B cell (primary cell): ENCODE data around the gene SHISA3. TPM values are rescaled to one million over a fixed set of nuclear protein-coding genes. Genes with fewer than 3 reads are reported as not detected.

Experiments
- ATAC-seq: fragments of 200-7000 bp; cut with Tn5 transposase; one replicate; pipeline ENCODE4 v1.10.0; 2021; ENCODE audit warnings: low read depth, mild to moderate bottlenecking, moderate number of reproducible peaks, moderate library complexity
- CTCF ChIA-PET: fragments of 350-600 bp; sonication (Branson Sonifier 250); formaldehyde crosslinking; loops from one replicate; lab custom pipeline; 2021; ENCODE audit warnings: antibody characterized with exemption, inconsistent platforms; lab: Charles Lee
- POLR2A ChIA-PET: fragments of 350-600 bp; sonication (Branson Sonifier 250); formaldehyde crosslinking; loops from one replicate; lab custom pipeline; 2021; ENCODE audit warnings: antibody characterized with exemption; lab: Charles Lee
- DNase-seq: peaks from one replicate; pipeline ENCODE4 v3.0.0; 2013
- H2AFZ ChIP-seq: 2 replicates; pipeline ENCODE4 v1.6.1; 2012; ENCODE audit warnings: mild to moderate bottlenecking, low read depth, low read length; ENCODE audit not compliant: insufficient read depth, poor library complexity, severe bottlenecking
- H3K27ac ChIP-seq, 2 donors: 1 replicate in 1 of 2; 2 replicates in 1 of 2; pipeline ENCODE4 v1.5.1; 2012 to 2013; ENCODE audit warnings: low read length in 2 of 2, mild to moderate bottlenecking in 2 of 2, moderate library complexity in 1 of 2
- H3K27me3 ChIP-seq, 4 experiments: fragments of 200-600 bp in 1 of 4; sonication (generic) in 1 of 4; replicated peaks in 1 of 4; 1 replicate in 2 of 4; 2 replicates in 2 of 4; pipeline versions ENCODE4 v1.6.1 to v1.7.0; 2013 to 2016; ENCODE audit warnings: low read length in 3 of 4, mild to moderate bottlenecking in 2 of 4, mixed read lengths in 1 of 4, moderate library complexity in 1 of 4; ENCODE audit not compliant: insufficient read depth in 4 of 4, control insufficient read depth in 3 of 4; ENCODE audit errors: control extremely low read depth in 1 of 4
- H3K36me3 ChIP-seq, 2 experiments: replicated peaks in 1 of 2; 1 replicate in 1 of 2; 2 replicates in 1 of 2; pipeline versions ENCODE4 v1.6.1 to v1.7.1; 2013; ENCODE audit warnings: low read length in 1 of 2; ENCODE audit not compliant: insufficient read depth in 2 of 2, control insufficient read depth in 1 of 2; ENCODE audit errors: control extremely low read depth in 1 of 2, extremely low read depth in 1 of 2
- H3K4me1 ChIP-seq, 2 donors: fragments of 200-600 bp in 1 of 2; sonication (generic) in 1 of 2; 1 replicate in 1 of 2; 2 replicates in 1 of 2; pipeline versions ENCODE4 v1.5.1 to v1.6.1; 2013 to 2017; ENCODE audit warnings: low read length in 2 of 2; ENCODE audit not compliant: control insufficient read depth in 2 of 2, insufficient read depth in 2 of 2
- H3K4me2 ChIP-seq: replicated peaks from 2 replicates; pipeline ENCODE3; 2012; ENCODE audit warnings: mild to moderate bottlenecking, low read depth, low read length; ENCODE audit not compliant: poor library complexity, severe bottlenecking
- H3K4me3 ChIP-seq, 5 experiments: fragments of 200-600 bp in 1 of 5; sonication (generic) in 1 of 5; 1 replicate in 3 of 5; 2 replicates in 2 of 5; pipeline versions ENCODE4 v1.5.1 to v1.7.0; 2011 to 2016; ENCODE audit warnings: low read length in 4 of 5, mild to moderate bottlenecking in 4 of 5, low read depth in 2 of 5, control low read depth in 1 of 5, moderate library complexity in 1 of 5; ENCODE audit not compliant: insufficient read depth in 1 of 5; ENCODE audit errors: control extremely low read depth in 1 of 5, extremely low read depth in 1 of 5
- H3K79me2 ChIP-seq: fragments of 200-600 bp; sonication (generic); one replicate; pipeline ENCODE4 v1.6.0; 2016; ENCODE audit warnings: low read length; ENCODE audit not compliant: control insufficient read depth, insufficient read depth
- H3K9ac ChIP-seq: fragments of 200-600 bp; sonication (generic); 2 replicates; pipeline ENCODE4 v1.6.1; 2017; ENCODE audit warnings: mild to moderate bottlenecking, low read length, moderate library complexity
- H3K9me3 ChIP-seq, 3 donors: one replicate each; pipeline versions ENCODE4 v1.6.1 to v1.7.1; 2013; ENCODE audit warnings: low read length in 2 of 3; ENCODE audit not compliant: control insufficient read depth in 2 of 3, insufficient read depth in 1 of 3; ENCODE audit errors: control extremely low read depth in 1 of 3
- H4K20me1 ChIP-seq: 2 replicates; pipeline ENCODE4 v1.6.0; 2012; ENCODE audit warnings: mild to moderate bottlenecking, low read length; ENCODE audit not compliant: insufficient read depth, control insufficient read depth, poor library complexity, severe bottlenecking
- H3K27ac Mint-ChIP-seq: one replicate; pipeline ENCODE4 v1.8.0; 2021; ENCODE audit warnings: mixed read lengths
- H3K27me3 Mint-ChIP-seq: one replicate; pipeline ENCODE4 v1.8.0; 2021; ENCODE audit warnings: mixed read lengths
- H3K4me1 Mint-ChIP-seq: one replicate; pipeline ENCODE4 v1.8.0; 2021; ENCODE audit warnings: mixed read lengths
- H3K4me3 Mint-ChIP-seq: one replicate; pipeline ENCODE4 v1.8.0; 2021; ENCODE audit warnings: mixed read lengths
- H3K9me3 Mint-ChIP-seq: one replicate; pipeline ENCODE4 v1.8.0; 2022; ENCODE audit warnings: mixed read lengths; ENCODE audit not compliant: insufficient read depth
- CTCF ChIP-seq: fragments of 200-600 bp; IDR thresholded peaks from one replicate; pipeline ENCODE4 v1.8.0; 2022; ENCODE audit warnings: antibody characterized with exemption, mild to moderate bottlenecking
- EZH2 ChIP-seq: IDR thresholded peaks from 2 replicates; pipeline ENCODE4 v1.6.1; 2012; ENCODE audit warnings: borderline replicate concordance, low read depth, mild to moderate bottlenecking, moderate library complexity, low read length; ENCODE audit not compliant: insufficient read depth, poor library complexity, severe bottlenecking
- WGBS: methylation state at CpG from one replicate; pipeline ENCODE4 v1.1.5; 2013; ENCODE audit warnings: missing lambda C conversion rate; ENCODE audit not compliant: insufficient coverage; 5-methylcytosine and 5-hydroxymethylcytosine counted together
- intact Hi-C: fragments of 100-400 bp; cut with micrococcal nuclease; formaldehyde crosslinking; loops from one replicate; pipeline ENCODE4 v1.10.0; 2022
- polyA plus RNA-seq: library from polyadenylated mRNA; depleted of rRNA; stranded (reverse); fragments of >200 nt; gene quantifications from 2 replicates; pipeline ENCODE4 v1.2.3, GENCODE V29; 2012
- total RNA-seq, 2 donors: library from RNA; stranded (reverse); fragments of 120-200 nt in 1 of 2; gene quantifications; 1 replicate in 1 of 2; 2 replicates in 1 of 2; pipeline versions ENCODE4 v1.2.3 to v1.2.4, GENCODE V29; 2013 to 2022

The SHISA3 gene
- total and polyA plus RNA-seq, 2 donors (not counting 1 experiment from before 2014, with no cell fraction given), result not detected

GRCh38 chr4:42352049-42352448 is 45.2 kb upstream of the SHISA3 start:
- WGBS, result 67% methylated on average over 2 of the region's 3 CpGs
- ChIA-PET CTCF (no interaction called here), POLR2A (no interaction called here)
- peaks cover 2% of the 10 kb centered on the region for H3K4me1 Mint-ChIP-seq
- H3K27me3 ChIP-seq, result peaks cover 0 to 2% (median 0%) of the 10 kb centered on the region in 4 experiments
- H2AFZ ChIP-seq, result no peak overlapping the region
- H3K36me3 ChIP-seq, result no peaks in the 10 kb centered on the region
- no peak overlapping the region for H3K27ac Mint-ChIP-seq
- ATAC-seq (no peak), DNase-seq (no peak)
- no peaks in the 10 kb centered on the region for H3K9me3 Mint-ChIP-seq
- no peaks in the 10 kb centered on the region for H3K4me1 ChIP-seq
- no peak overlapping the region for H3K9ac ChIP-seq
- peaks cover 0 to 3% (median 0%) of the 10 kb centered on the region in 3 donors for H3K9me3 ChIP-seq
- no peak overlapping the region for H3K4me3 Mint-ChIP-seq
- H3K4me3 ChIP-seq, result no peak overlapping the region
- intact Hi-C loops, result no loop called here
- no peak for TF ChIP-seq CTCF
- TF ChIP-seq EZH2, result no peak
- H4K20me1 ChIP-seq, result no peaks in the 10 kb centered on the region
- no peak overlapping the region for H3K27ac ChIP-seq
- H3K79me2 ChIP-seq, result no peaks in the 10 kb centered on the region
- no peak overlapping the region for H3K4me2 ChIP-seq
- H3K27me3 Mint-ChIP-seq, result peaks cover 35% of the 10 kb centered on the region

DNA sequence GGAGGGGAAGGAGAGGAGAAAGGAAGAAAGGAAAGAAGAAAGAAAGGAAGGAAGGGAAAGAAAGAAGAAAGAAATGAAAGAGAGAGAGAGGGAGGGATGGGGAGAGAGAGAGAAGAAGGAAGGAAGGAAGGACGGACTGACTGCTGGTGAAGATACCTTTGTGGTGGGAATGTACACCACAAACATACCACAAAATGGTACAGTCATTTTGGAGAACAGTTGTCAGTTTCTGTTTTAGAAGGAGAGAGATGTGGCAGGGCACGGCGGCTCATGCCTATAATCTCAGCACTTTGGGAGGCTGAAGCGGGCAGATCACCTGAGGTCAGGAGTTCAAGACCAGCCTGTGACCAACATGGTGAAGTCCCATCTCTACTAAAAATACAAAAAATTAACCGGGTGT is 40.0 kb upstream of the SHISA3 start:
- Histone ChIP-seq H3K4me2 (no peak overlapping the region), H4K20me1 (no peaks in the 10 kb centered on the region), H3K4me1 (no peaks in the 10 kb centered on the region), H3K36me3 (no peaks in the 10 kb centered on the region), H2AFZ (no peak overlapping the region), H3K9me3 (peaks cover 0 to 2% (median 0%) of the 10 kb centered on the region in 3 donors), H3K9ac (no peak overlapping the region), H3K27me3 (peaks cover 0 to 5% (median 2%) of the 10 kb centered on the region in 4 experiments), H3K27ac (no peak overlapping the region), H3K79me2 (no peaks in the 10 kb centered on the region), H3K4me3 (no peak overlapping the region)
- intact Hi-C loops, result no loop called here
- H3K27ac Mint-ChIP-seq, result no peak overlapping the region
- H3K9me3 Mint-ChIP-seq, result no peaks in the 10 kb centered on the region
- DNase-seq, result no peak
- no peaks in the 10 kb centered on the region for H3K4me1 Mint-ChIP-seq
- TF ChIP-seq EZH2, result no peak
- no peak for TF ChIP-seq CTCF
- ATAC-seq, result no peak
- POLR2A ChIA-PET, result no interaction called here
- no peak overlapping the region for H3K4me3 Mint-ChIP-seq
- peaks cover 44% of the 10 kb centered on the region for H3K27me3 Mint-ChIP-seq
- CTCF ChIA-PET, result no interaction called here
- 55% methylated on average over 4 of the region's 5 CpGs for WGBS
